Measurements from ENCODE around the gene HOXC11.
A peak's percentile ranks its signal among the peaks of the same experiment; 100 is the strongest.

HOXC11 gene

GRCh38 chr12:53974084-53975063 is 1.4 kb downstream of the HOXC11 start, which contains the start of gene HOTAIR:
Gene HOTAIR (minus strand): TSS chr12:53974954.
- peak; percentile 49 for DNase-seq

GRCh38 chr12:53975064-53975471 is 2.1 kb downstream of the HOXC11 start:
- peak; percentile 52 for DNase-seq

- DNase-seq, result peak; percentile 53
Measured at GRCh38 chr12:53975479-53976152, 2.7 kb downstream of the HOXC11 start.

GRCh38 chr12:53976172-53976822 is 3.4 kb downstream of the HOXC11 start:
- no peak for DNase-seq

GRCh38 chr12:53976823-53977595 is 4.1 kb downstream of the HOXC11 start:
- DNase-seq, result no peak

- no peak for DNase-seq
Measured at GRCh38 chr12:53977596-53978445, 4.9 kb downstream of the HOXC11 start.

GRCh38 chr12:53978477-53979356 is 5.8 kb downstream of the HOXC11 start:
- DNase-seq, result no peak

GRCh38 chr12:53980104-53980801 is 7.3 kb downstream of the HOXC11 start:
- no peak for DNase-seq

GRCh38 chr12:53980802-53981496 is 8.0 kb downstream of the HOXC11 start:
- DNase-seq, result no peak

GRCh38 chr12:53981634-53982565 is 9.0 kb downstream of the HOXC11 start:
- DNase-seq, result no peak

GRCh38 chr12:53982648-53983567 is 10.0 kb downstream of the HOXC11 start:
- DNase-seq, result no peak

GRCh38 chr12:53983568-53983949 is 10.6 kb downstream of the HOXC11 start:
- DNase-seq, result peak; percentile 69

GRCh38 chr12:53983950-53984572 is 11.1 kb downstream of the HOXC11 start:
- no peak for DNase-seq

GRCh38 chr12:53984901-53985691 is 12.2 kb downstream of the HOXC11 start, which contains the start of gene HOXC10:
Gene HOXC10 (plus strand): TSS chr12:53985146. CDS start chr12:53985260, 114 bp downstream.
- DNase-seq, result peak; percentile 95

GRCh38 chr12:53985692-53985993 is 12.7 kb downstream of the HOXC11 start:
- DNase-seq, result no peak

Measured in eye (tissue), 1 donor.